Erythroblast (primary cell): Measurements from ENCODE around the gene ENPP1.

Experiments used
- GATA1 ChIP-seq: IDR thresholded peaks from 2 replicates; pipeline ENCODE4 v1.6.1; 2011; ENCODE audit warnings: low read depth, mild to moderate bottlenecking, control low read depth, low read length, moderate library complexity
- POLR2A ChIP-seq: IDR thresholded peaks from 2 replicates; pipeline ENCODE4 v1.6.1; 2011; ENCODE audit warnings: mild to moderate bottlenecking, low read length

DNA sequence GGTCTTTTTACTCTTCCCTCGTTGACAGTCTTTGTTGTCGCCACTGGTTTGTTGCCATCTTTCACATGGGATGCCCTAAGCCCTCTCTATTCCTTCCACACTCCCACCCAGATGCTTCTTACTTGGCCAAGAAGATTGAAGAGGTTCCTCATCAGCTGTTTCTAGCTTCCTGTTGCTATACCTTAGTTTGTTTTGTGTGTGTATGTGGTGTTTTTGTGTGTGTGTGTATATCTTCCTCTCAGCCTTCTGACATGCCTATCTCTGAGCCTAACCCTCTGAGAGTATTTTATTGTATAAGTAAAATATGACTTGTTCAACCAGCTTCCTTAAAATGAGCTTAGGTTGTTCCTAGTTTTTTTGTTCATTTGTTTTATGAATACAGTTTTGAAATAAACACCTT, 35.9 kb downstream of the ENPP1 start:
- no peak for TF ChIP-seq POLR2A
- TF ChIP-seq GATA1: no peak
